PC-3 (cell line): ENCODE results near the gene LPIN2. TPM values are rescaled to one million over a fixed set of nuclear protein-coding genes. Genes with fewer than 3 reads are reported as not detected.

Source experiments
- ATAC-seq: fragments of 200-7000 bp; cut with Tn5 transposase; 2 replicates; pipeline ENCODE4 v1.9.1; 2020; ENCODE audit warnings: mild to moderate bottlenecking, moderate library complexity
- BruUV-seq: library from RNA; stranded (reverse); fragments of 400-500 nt; replicated peaks from 2 replicates; lab custom pipeline; 2021; lab: Mats Ljungman, UMichigan
- CTCF ChIA-PET: fragments of 300-600 bp; sonication (Branson Sonifier 250); formaldehyde crosslinking; loops from one replicate; lab custom pipeline; 2022; ENCODE audit warnings: antibody characterized with exemption; lab: Charles Lee
- POLR2A ChIA-PET: fragments of 300-600 bp; sonication (Branson Sonifier 250); formaldehyde crosslinking; loops from one replicate; lab custom pipeline; 2022; ENCODE audit warnings: antibody characterized with exemption; ENCODE audit not compliant: unreplicated experiment; lab: Charles Lee
- DNase-seq: peaks from one replicate; pipeline ENCODE4 v3.0.0-alpha.2; 2015
- H2AFZ ChIP-seq: fragments of 300-600 bp; sonication (generic); 2 replicates; pipeline ENCODE4 v1.6.0; 2016; ENCODE audit warnings: antibody characterized with exemption, low read length
- H3F3A ChIP-seq: fragments of 300-600 bp; sonication (generic); one replicate; pipeline ENCODE4 v1.6.0; 2017; ENCODE audit warnings: antibody characterized with exemption, low read length, control low read depth, mild to moderate bottlenecking; ENCODE audit not compliant: unreplicated experiment
- H3K27ac ChIP-seq: fragments of 300-600 bp; sonication (generic); 2 replicates; pipeline ENCODE4 v1.5.1; 2016; ENCODE audit warnings: mild to moderate bottlenecking, low read length
- H3K27me3 ChIP-seq: fragments of 300-600 bp; sonication (generic); 2 replicates; pipeline ENCODE4 v1.6.1; 2016; ENCODE audit warnings: low read length, mixed read lengths
- H3K36me3 ChIP-seq: fragments of 300-600 bp; sonication (generic); 2 replicates; pipeline ENCODE4 v1.6.1; 2016; ENCODE audit warnings: low read depth, mixed run types, low read length, mixed read lengths
- H3K4me1 ChIP-seq: fragments of 300-600 bp; sonication (generic); 2 replicates; pipeline ENCODE4 v1.5.1; 2016; ENCODE audit warnings: low read length; ENCODE audit not compliant: insufficient read depth
- H3K4me2 ChIP-seq: fragments of 300-600 bp; sonication (generic); 2 replicates; pipeline ENCODE4 v1.6.0; 2016; ENCODE audit warnings: low read length
- H3K4me3 ChIP-seq: fragments of 300-600 bp; sonication (generic); 2 replicates; pipeline ENCODE4 v1.5.1; 2016; ENCODE audit warnings: mild to moderate bottlenecking, low read length, mixed read lengths
- H3K79me2 ChIP-seq: fragments of 300-600 bp; sonication (generic); 2 replicates; pipeline ENCODE4 v1.6.1; 2017; ENCODE audit warnings: low read length, mixed read lengths
- H3K9ac ChIP-seq: fragments of 300-600 bp; sonication (generic); 2 replicates; pipeline ENCODE4 v1.6.0; 2016; ENCODE audit warnings: mild to moderate bottlenecking, low read length
- H3K9me2 ChIP-seq: fragments of 300-600 bp; sonication (generic); replicated peaks from 2 replicates; pipeline ENCODE4 v1.6.1; 2016; ENCODE audit warnings: mixed run types, low read length, mixed read lengths
- H3K9me3 ChIP-seq: fragments of 300-600 bp; sonication (generic); 2 replicates; pipeline ENCODE4 v1.6.1; 2016; ENCODE audit warnings: low read length, mixed read lengths
- H4K20me1 ChIP-seq: fragments of 300-600 bp; sonication (generic); 2 replicates; pipeline ENCODE4 v1.6.1; 2016; ENCODE audit warnings: low read length, mixed read lengths
- EZH2 ChIP-seq: fragments of 300-600 bp; sonication (generic); IDR thresholded peaks from one replicate; pipeline ENCODE4 v1.6.1; 2017; ENCODE audit warnings: antibody characterized with exemption, mild to moderate bottlenecking, low read length; ENCODE audit not compliant: unreplicated experiment
- EZH2phosphoT487 ChIP-seq: fragments of 300-600 bp; sonication (generic); IDR thresholded peaks from 2 replicates; pipeline ENCODE4 v1.6.1; 2018; ENCODE audit warnings: mild to moderate bottlenecking, antibody characterized with exemption, low read length, borderline replicate concordance
- intact Hi-C: fragments of 100-400 bp; cut with micrococcal nuclease; formaldehyde crosslinking; loops from 2 replicates; pipeline ENCODE4 v1.9.0; 2023
- total RNA-seq: library from RNA; depleted of rRNA; stranded (reverse); fragments of >200 nt; gene quantifications from 2 replicates; pipeline ENCODE4 v1.2.3, GENCODE V29; 2014
- TF ChIP-seq, protein P1 (sequence below): fragments of 300-600 bp; sonication (generic); conservative IDR thresholded peaks from 2 replicates; pipeline ENCODE4 v1.5.1; 2017; ENCODE audit warnings: antibody characterized with exemption, low read depth, mild to moderate bottlenecking, low read length

Gene LPIN2
- total RNA-seq, 1 experiment from 2014 or later = 9.8 TPM

DNA sequence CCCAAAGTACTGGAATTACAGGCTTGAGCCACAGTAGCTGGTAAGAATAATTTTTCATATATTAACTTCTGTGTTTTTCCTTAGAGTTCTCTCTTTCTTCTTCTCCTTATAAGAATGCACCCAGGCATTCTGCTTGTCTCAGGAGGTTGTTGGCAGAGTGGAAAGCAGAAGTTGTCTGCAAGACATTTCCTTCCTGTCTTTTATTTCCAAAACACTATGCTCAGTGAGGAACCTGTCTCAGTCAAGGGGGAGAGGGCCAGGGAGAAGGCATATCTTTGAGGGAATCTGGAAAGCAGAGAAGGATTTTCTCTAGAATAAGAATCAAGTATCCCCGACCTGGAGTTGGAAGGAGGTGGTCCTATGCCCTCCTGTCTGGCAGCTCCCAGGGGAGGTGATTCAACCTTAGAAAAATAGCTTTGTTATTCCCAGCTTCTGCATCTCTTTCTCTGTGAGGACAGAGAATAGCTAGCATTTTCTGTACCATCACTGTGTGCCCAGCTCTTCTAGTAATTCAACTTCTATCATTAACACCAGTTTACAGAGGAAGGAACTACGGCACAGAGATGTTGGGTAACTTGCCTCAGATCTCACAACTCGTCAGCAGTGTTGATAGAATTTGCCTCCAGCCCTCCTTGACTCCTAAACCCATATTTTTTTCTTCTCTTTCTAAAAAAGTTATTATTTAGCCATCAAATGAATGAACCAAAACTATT lies 3.8 kb upstream of the LPIN2 start:
- H3K27ac ChIP-seq = no peak overlapping the region
- DNase-seq (no peak), ATAC-seq (no peak)
- H3K9ac ChIP-seq = no peak overlapping the region
- CTCF ChIA-PET = no interaction called here
- no peaks in the 10 kb centered on the region for H3K27me3 ChIP-seq
- no peaks in the 10 kb centered on the region for H3K36me3 ChIP-seq
- H3K79me2 ChIP-seq = peaks cover 7% of the 10 kb centered on the region
- POLR2A ChIA-PET = interaction anchor here (0.5 kb wide), 1 partner anchor 14 kb away, joined by 3 read pairs; no protein-coding TSS in a partner anchor
- BruUV-seq = no TSS peak
- TF ChIP-seq, protein P1, sequence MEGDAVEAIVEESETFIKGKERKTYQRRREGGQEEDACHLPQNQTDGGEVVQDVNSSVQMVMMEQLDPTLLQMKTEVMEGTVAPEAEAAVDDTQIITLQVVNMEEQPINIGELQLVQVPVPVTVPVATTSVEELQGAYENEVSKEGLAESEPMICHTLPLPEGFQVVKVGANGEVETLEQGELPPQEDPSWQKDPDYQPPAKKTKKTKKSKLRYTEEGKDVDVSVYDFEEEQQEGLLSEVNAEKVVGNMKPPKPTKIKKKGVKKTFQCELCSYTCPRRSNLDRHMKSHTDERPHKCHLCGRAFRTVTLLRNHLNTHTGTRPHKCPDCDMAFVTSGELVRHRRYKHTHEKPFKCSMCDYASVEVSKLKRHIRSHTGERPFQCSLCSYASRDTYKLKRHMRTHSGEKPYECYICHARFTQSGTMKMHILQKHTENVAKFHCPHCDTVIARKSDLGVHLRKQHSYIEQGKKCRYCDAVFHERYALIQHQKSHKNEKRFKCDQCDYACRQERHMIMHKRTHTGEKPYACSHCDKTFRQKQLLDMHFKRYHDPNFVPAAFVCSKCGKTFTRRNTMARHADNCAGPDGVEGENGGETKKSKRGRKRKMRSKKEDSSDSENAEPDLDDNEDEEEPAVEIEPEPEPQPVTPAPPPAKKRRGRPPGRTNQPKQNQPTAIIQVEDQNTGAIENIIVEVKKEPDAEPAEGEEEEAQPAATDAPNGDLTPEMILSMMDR = no peak
- no peak for TF ChIP-seq EZH2phosphoT487
- no peak for TF ChIP-seq EZH2
- no peak overlapping the region for H3K4me3 ChIP-seq
- no peaks in the 10 kb centered on the region for H4K20me1 ChIP-seq
- no peaks in the 10 kb centered on the region for H3K9me3 ChIP-seq
- intact Hi-C loops = loop anchor here (5.0 to 10.0 kb wide), 2 partner anchors 101 to 362 kb away; partner anchors contain the start of gene SMCHD1
- H3K4me1 ChIP-seq = peaks cover 28% of the 10 kb centered on the region
- no peak overlapping the region for H3K4me2 ChIP-seq
- no peaks in the 10 kb centered on the region for H3F3A ChIP-seq
- no peak overlapping the region for H2AFZ ChIP-seq
- no peaks in the 10 kb centered on the region for H3K9me2 ChIP-seq

DNA sequence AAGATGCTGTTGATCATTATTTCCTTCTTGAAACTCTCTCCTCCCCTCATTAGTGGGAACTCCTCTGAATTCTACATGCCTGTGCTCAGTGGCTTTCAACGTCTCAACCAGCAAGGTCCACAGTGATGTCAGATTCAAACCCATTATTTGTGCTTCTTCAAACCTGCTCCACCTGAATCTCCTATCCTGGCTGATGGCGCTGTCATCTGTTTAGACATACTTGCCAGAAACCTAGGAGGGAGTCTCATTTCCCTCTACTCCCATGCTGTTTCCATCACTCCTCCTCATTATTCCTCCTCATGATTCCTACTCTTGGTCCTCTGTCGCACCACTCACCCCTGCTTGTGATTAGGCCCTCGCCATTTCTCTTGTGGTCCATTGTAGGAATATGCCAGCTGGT lies 2.9 kb upstream of the LPIN2 start:
- Histone ChIP-seq H3K9ac (no peak overlapping the region), H3K9me3 (no peaks in the 10 kb centered on the region), H3K27ac (no peak overlapping the region), H3K4me2 (0 out of 2 replicates have a peak overlapping the region, but pooled peaks have one; percentile 80), H3K27me3 (no peaks in the 10 kb centered on the region), H3K36me3 (no peaks in the 10 kb centered on the region), H4K20me1 (no peaks in the 10 kb centered on the region), H3K4me3 (no peak overlapping the region), H3K79me2 (peaks cover 16% of the 10 kb centered on the region), H3F3A (no peaks in the 10 kb centered on the region), H3K9me2 (no peaks in the 10 kb centered on the region), H3K4me1 (peaks cover 33% of the 10 kb centered on the region), H2AFZ (no peak overlapping the region)
- intact Hi-C loops = loop anchor here (5.0 to 10.0 kb wide), 2 partner anchors 101 to 361 kb away; partner anchors contain the start of gene SMCHD1
- CTCF ChIA-PET = no interaction called here
- POLR2A ChIA-PET = interaction anchor here (0.5 to 1.0 kb wide), 2 partner anchors 13 to 231 kb away, joined by 3 read pairs; partner anchors contain the start of gene MYL12A
- no peak for DNase-seq
- TF ChIP-seq, protein P1 = no peak
- no peak for TF ChIP-seq EZH2phosphoT487
- no peak for TF ChIP-seq EZH2
- ATAC-seq = no peak
- BruUV-seq = no TSS peak
